Measurements from ENCODE around the gene UNKL.

Gene UNKL

GRCh38 chr16:1325673-1326371 lies 88.7 kb downstream of the UNKL start:
- DNase-seq (ENCODE audit: low spot score) = no peak

- no peak for DNase-seq (ENCODE audit: low spot score)
These were observed 89.2 kb downstream of the UNKL start for GRCh38 chr16:1325261-1325660.

- DNase-seq (ENCODE audit: low spot score) = no peak
These were observed 90.1 kb downstream of the UNKL start for GRCh38 chr16:1324286-1324826.

- DNase-seq (ENCODE audit: low spot score) = peak; percentile 34
These were observed 90.9 kb downstream of the UNKL start for GRCh38 chr16:1323296-1324239.

- no peak for DNase-seq (ENCODE audit: low spot score)
These were observed 92.1 kb downstream of the UNKL start for GRCh38 chr16:1322407-1322806.

- DNase-seq (ENCODE audit: low spot score) = no peak
These were observed 93.8 kb downstream of the UNKL start for GRCh38 chr16:1320658-1321240.

- DNase-seq (ENCODE audit: low spot score) = no peak
These were observed 94.4 kb downstream of the UNKL start for GRCh38 chr16:1320097-1320496.

GRCh38 chr16:1319041-1319440 lies 95.5 kb downstream of the UNKL start:
- no peak for DNase-seq (ENCODE audit: low spot score)

- no peak for DNase-seq (ENCODE audit: low spot score)
These were observed 96.3 kb downstream of the UNKL start for GRCh38 chr16:1318268-1318545.

GRCh38 chr16:1317479-1318267 lies 96.8 kb downstream of the UNKL start:
- DNase-seq (ENCODE audit: low spot score) = no peak

- no peak for DNase-seq (ENCODE audit: low spot score)
These were observed 98.5 kb downstream of the UNKL start for GRCh38 chr16:1316033-1316405.

- no peak for DNase-seq (ENCODE audit: low spot score)
These were observed 99.1 kb downstream of the UNKL start for GRCh38 chr16:1315081-1316032.

- no peak for DNase-seq (ENCODE audit: low spot score)
These were observed 100.0 kb downstream of the UNKL start for GRCh38 chr16:1314399-1315068.

- no peak for DNase-seq (ENCODE audit: low spot score)
These were observed 100.7 kb downstream of the UNKL start for GRCh38 chr16:1313721-1314369.
